HepG2 (cell line): Measurements from ENCODE around the gene NAPSA. TPM values are rescaled to one million over a fixed set of nuclear protein-coding genes. Genes with fewer than 3 reads are reported as not detected.

Source experiments
- CCAR2 ChIP-seq: fragments of 200-400 bp; formaldehyde crosslinking; optimal IDR thresholded peaks from 2 replicates; pipeline ENCODE3; 2018; ENCODE audit warnings: low read depth, mild to moderate bottlenecking, low read length, moderate library complexity
- DMAP1 ChIP-seq: IDR thresholded peaks from 2 replicates; pipeline ENCODE4 v1.6.1; 2016
- GATA4 ChIP-seq: sonication (generic); IDR thresholded peaks from 2 replicates; pipeline ENCODE4 v1.6.1; 2016; ENCODE audit warnings: antibody characterized with exemption, low read depth, borderline replicate concordance
- HOXA9 ChIP-seq: sonication (generic); formaldehyde crosslinking; IDR thresholded peaks from 2 replicates; pipeline ENCODE4 v1.8.1; 2022; ENCODE audit warnings: missing genetic modification reagents, mild to moderate bottlenecking, moderate library complexity, borderline replicate concordance
- KDM3A ChIP-seq: IDR thresholded peaks from 2 replicates; pipeline ENCODE4 v1.6.1; 2018; ENCODE audit warnings: low read depth, missing compliant biosample characterization
- MATR3 ChIP-seq: sonication (generic); formaldehyde crosslinking; IDR thresholded peaks from 2 replicates; pipeline ENCODE4 v1.4.0; 2020; ENCODE audit warnings: missing genetic modification reagents
- SALL1 ChIP-seq: sonication (generic); formaldehyde crosslinking; IDR thresholded peaks from 2 replicates; pipeline ENCODE4 v1.8.0; 2022; ENCODE audit warnings: mild to moderate bottlenecking, missing genetic modification reagents
- SP140L ChIP-seq: sonication (generic); formaldehyde crosslinking; IDR thresholded peaks from 2 replicates; pipeline ENCODE4 v1.4.0; 2020; ENCODE audit warnings: missing genetic modification reagents, borderline replicate concordance
- SP2 ChIP-seq: sonication (generic); formaldehyde crosslinking; IDR thresholded peaks from 2 replicates; pipeline ENCODE4 v1.5.1; 2020; ENCODE audit warnings: mild to moderate bottlenecking, missing genetic modification reagents
- XBP1 ChIP-seq: sonication (generic); formaldehyde crosslinking; IDR thresholded peaks from 2 replicates; pipeline ENCODE4 v1.5.0; 2020; ENCODE audit warnings: missing genetic modification reagents
- ZBTB38 ChIP-seq: sonication (generic); formaldehyde crosslinking; IDR thresholded peaks from 2 replicates; pipeline ENCODE4 v1.5.1; 2020; ENCODE audit warnings: mild to moderate bottlenecking, missing genetic modification reagents
- ZMYM4 ChIP-seq: sonication (generic); formaldehyde crosslinking; IDR thresholded peaks from 2 replicates; pipeline ENCODE4 v1.8.1; 2023; ENCODE audit warnings: mild to moderate bottlenecking, missing genetic modification reagents
- ZNF12 ChIP-seq: sonication (generic); formaldehyde crosslinking; IDR thresholded peaks from 2 replicates; pipeline ENCODE4 v1.5.0; 2020; ENCODE audit warnings: missing genetic modification reagents
- ZNF274 ChIP-seq: sonication (generic); formaldehyde crosslinking; IDR thresholded peaks from 2 replicates; pipeline ENCODE4 v1.5.1; 2020; ENCODE audit warnings: mild to moderate bottlenecking, missing genetic modification reagents
- ZNF713 ChIP-seq: sonication (generic); formaldehyde crosslinking; IDR thresholded peaks from 2 replicates; pipeline ENCODE4 v1.4.0; 2020; ENCODE audit warnings: mild to moderate bottlenecking, missing genetic modification reagents
- ZNF724P ChIP-seq: sonication (generic); formaldehyde crosslinking; IDR thresholded peaks from 2 replicates; pipeline ENCODE4 v1.8.0; 2022; ENCODE audit warnings: missing genetic modification reagents, borderline replicate concordance
- ZNF788 ChIP-seq: sonication (generic); formaldehyde crosslinking; IDR thresholded peaks from 2 replicates; pipeline ENCODE4 v1.5.0; 2020; ENCODE audit warnings: mild to moderate bottlenecking, missing genetic modification reagents, borderline replicate concordance
- ZSCAN22 ChIP-seq: sonication (generic); formaldehyde crosslinking; IDR thresholded peaks from 2 replicates; pipeline ENCODE4 v1.4.0; 2020; ENCODE audit warnings: mild to moderate bottlenecking, missing genetic modification reagents
- polyA plus RNA-seq, 8 experiments: library from polyadenylated mRNA; depleted of rRNA in 3 of 8; stranded (reverse) in 7 of 8; unstranded in 1 of 8; fragments of >200 nt; fragmentation: Illumina TruSeq in 4 of 8; extraction: Trizol in 4 of 8; gene quantifications; 2 replicates each; pipeline versions ENCODE4 v1.2.1 to v1.2.3, GENCODE V29; 2011 to 2016; ENCODE audit warnings: low read depth in 4 of 8, missing spikeins in 1 of 8, mixed read lengths in 1 of 8; ENCODE audit not compliant: insufficient read depth in 1 of 8
- total RNA-seq, 5 experiments: library from RNA; depleted of rRNA; stranded (reverse); fragments of >200 nt; fragmentation: Illumina TruSeq; extraction: Trizol; gene quantifications; 2 replicates each; pipeline ENCODE4 v1.2.3, GENCODE V29; 2016; ENCODE audit warnings: low read depth in 1 of 5
- TF ChIP-seq, protein P1 (sequence below): sonication (generic); formaldehyde crosslinking; conservative IDR thresholded peaks from 2 replicates; pipeline ENCODE4 v1.8.1; 2023; ENCODE audit warnings: missing genetic modification reagents
- TF ChIP-seq, protein P2 (sequence below), 2 experiments: fragments of 450-650 bp in 1 of 2; sonication (generic) in 1 of 2; formaldehyde crosslinking in 1 of 2; IDR thresholded peaks; 2 replicates each; pipeline versions ENCODE4 v1.6.1 to v1.8.0; 2016 to 2022; ENCODE audit warnings: antibody characterized with exemption in 1 of 2, mild to moderate bottlenecking in 1 of 2, missing genetic modification reagents in 1 of 2

NAPSA gene
- total and polyA plus RNA-seq, 2 of the 13 experiments (the other 11 are each of a cell fraction or from before 2014, with no cell fraction given), result not detected

DNA sequence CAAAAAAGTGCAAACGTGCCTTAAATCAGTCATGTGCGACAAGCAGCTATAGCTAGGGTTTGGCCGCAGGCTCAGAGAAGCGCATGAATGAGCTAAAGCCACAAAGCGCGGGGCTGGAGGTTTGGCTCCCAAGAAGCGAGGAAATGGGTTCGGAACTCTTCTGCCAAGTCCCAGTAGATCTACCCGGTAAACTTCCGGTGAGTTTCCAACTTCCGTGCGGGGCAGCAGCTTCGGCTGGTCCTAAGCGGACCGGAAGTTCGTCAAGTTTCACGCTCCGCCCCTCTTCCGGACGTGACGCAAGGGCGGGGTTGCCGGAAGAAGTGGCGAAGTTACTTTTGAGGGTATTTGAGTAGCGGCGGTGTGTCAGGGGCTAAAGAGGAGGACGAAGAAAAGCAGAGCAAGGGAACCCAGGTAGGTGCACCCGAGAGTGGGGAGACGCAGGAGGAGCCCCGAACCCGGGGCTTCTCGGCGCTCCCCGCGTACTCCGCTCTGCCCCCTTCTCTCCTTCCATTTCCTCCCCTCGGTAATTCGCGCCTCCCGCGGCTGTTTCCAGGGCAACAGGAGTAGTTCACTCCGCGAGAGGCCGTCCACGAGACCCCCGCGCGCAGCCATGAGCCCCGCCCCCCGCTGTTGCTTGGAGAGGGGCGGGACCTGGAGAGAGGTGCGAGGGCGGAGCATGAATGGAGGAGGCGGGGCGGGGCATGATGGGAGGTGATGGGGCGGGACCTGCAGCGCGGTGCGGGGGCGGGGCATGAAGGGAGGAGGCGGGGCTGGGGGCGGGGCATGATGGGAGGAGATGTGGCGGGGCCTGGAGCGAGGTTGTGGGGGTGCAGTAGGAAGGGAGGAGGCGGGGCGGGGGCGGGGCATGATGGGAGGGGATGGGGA is 11.0 kb upstream of the NAPSA start, which contains the start of gene NR1H2 (continued):
- TF ChIP-seq HOXA9 (CRISPR knock-in tag) (no peak), ZBTB38 (CRISPR knock-in tag) (peak; percentile 90), ZNF724P (CRISPR knock-in tag) (no peak), ZNF713 (CRISPR knock-in tag) (no peak), GATA4 (no peak), SP2 (CRISPR knock-in tag) (peak; percentile 72), DMAP1 (CRISPR knock-in tag) (peak; percentile 88), SALL1 (CRISPR knock-in tag) (peak; percentile 77), SP140L (CRISPR knock-in tag) (peak; percentile 90; the same call in 1 of the 2 replicates), ZNF788 (peak; percentile 94; the same call in 1 of the 2 replicates), MATR3 (CRISPR knock-in tag) (no peak), ZMYM4 (CRISPR knock-in tag) (peak; percentile 73), ZSCAN22 (CRISPR knock-in tag) (peak; percentile 54; the same call in 1 of the 2 replicates), ZNF274 (peak; percentile 59; the same call in 1 of the 2 replicates), XBP1 (CRISPR knock-in tag) (no peak), KDM3A (CRISPR knock-in tag) (peak; percentile 93; the same call in 1 of the 2 replicates), ZNF12 (CRISPR knock-in tag) (peak; percentile 48; the same call in 1 of the 2 replicates), CCAR2 (peak; percentile 91)
- TF ChIP-seq, protein P1, sequence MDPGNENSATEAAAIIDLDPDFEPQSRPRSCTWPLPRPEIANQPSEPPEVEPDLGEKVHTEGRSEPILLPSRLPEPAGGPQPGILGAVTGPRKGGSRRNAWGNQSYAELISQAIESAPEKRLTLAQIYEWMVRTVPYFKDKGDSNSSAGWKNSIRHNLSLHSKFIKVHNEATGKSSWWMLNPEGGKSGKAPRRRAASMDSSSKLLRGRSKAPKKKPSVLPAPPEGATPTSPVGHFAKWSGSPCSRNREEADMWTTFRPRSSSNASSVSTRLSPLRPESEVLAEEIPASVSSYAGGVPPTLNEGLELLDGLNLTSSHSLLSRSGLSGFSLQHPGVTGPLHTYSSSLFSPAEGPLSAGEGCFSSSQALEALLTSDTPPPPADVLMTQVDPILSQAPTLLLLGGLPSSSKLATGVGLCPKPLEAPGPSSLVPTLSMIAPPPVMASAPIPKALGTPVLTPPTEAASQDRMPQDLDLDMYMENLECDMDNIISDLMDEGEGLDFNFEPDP (CRISPR knock-in tag), result no peak
- TF ChIP-seq, protein P2, sequence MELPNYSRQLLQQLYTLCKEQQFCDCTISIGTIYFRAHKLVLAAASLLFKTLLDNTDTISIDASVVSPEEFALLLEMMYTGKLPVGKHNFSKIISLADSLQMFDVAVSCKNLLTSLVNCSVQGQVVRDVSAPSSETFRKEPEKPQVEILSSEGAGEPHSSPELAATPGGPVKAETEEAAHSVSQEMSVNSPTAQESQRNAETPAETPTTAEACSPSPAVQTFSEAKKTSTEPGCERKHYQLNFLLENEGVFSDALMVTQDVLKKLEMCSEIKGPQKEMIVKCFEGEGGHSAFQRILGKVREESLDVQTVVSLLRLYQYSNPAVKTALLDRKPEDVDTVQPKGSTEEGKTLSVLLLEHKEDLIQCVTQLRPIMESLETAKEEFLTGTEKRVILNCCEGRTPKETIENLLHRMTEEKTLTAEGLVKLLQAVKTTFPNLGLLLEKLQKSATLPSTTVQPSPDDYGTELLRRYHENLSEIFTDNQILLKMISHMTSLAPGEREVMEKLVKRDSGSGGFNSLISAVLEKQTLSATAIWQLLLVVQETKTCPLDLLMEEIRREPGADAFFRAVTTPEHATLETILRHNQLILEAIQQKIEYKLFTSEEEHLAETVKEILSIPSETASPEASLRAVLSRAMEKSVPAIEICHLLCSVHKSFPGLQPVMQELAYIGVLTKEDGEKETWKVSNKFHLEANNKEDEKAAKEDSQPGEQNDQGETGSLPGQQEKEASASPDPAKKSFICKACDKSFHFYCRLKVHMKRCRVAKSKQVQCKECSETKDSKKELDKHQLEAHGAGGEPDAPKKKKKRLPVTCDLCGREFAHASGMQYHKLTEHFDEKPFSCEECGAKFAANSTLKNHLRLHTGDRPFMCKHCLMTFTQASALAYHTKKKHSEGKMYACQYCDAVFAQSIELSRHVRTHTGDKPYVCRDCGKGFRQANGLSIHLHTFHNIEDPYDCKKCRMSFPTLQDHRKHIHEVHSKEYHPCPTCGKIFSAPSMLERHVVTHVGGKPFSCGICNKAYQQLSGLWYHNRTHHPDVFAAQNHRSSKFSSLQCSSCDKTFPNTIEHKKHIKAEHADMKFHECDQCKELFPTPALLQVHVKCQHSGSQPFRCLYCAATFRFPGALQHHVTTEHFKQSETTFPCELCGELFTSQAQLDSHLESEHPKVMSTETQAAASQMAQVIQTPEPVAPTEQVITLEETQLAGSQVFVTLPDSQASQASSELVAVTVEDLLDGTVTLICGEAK (IDR thresholded peaks at IDR 0.05), result peak; percentile 99
- TF ChIP-seq, protein P2 (CRISPR knock-in tag; IDR thresholded peaks at IDR 0.05), result peak; percentile 81; the same call in 1 of the 2 replicates
